NCI-H2107 treated with DMSO at 0.1 percent for 48 hours (cell line): ENCODE results near the gene CDH23.

ENCODE experiments used
- DNase-seq: peaks from one replicate; lab custom pipeline; 2025; ENCODE audit not compliant: unreplicated experiment; lab: John Stamatoyannopoulos, UW

The CDH23 gene

GRCh38 chr10:71419002-71419540 is 22.4 kb downstream of the CDH23 start:
- DNase-seq, result no peak

- DNase-seq, result no peak
Observed at GRCh38 chr10:71419750-71420149, 23.0 kb downstream of the CDH23 start.

GRCh38 chr10:71421075-71421434 is 24.3 kb downstream of the CDH23 start:
- DNase-seq, result no peak

GRCh38 chr10:71423250-71423649 is 26.5 kb downstream of the CDH23 start:
- no peak for DNase-seq

GRCh38 chr10:71423901-71424300 is 27.2 kb downstream of the CDH23 start:
- DNase-seq, result no peak

- no peak for DNase-seq
Observed at GRCh38 chr10:71424496-71425194, 27.9 kb downstream of the CDH23 start.

GRCh38 chr10:71426058-71426605 is 29.4 kb downstream of the CDH23 start:
- no peak for DNase-seq

- no peak for DNase-seq
Observed at GRCh38 chr10:71427246-71427645, 30.5 kb downstream of the CDH23 start.

- no peak for DNase-seq
Observed at GRCh38 chr10:71429304-71429703, 32.6 kb downstream of the CDH23 start.

GRCh38 chr10:71429929-71430328 is 33.2 kb downstream of the CDH23 start:
- DNase-seq, result no peak

- no peak for DNase-seq
Observed at GRCh38 chr10:71431239-71432100, 34.8 kb downstream of the CDH23 start.

- DNase-seq, result no peak
Observed at GRCh38 chr10:71432101-71432905, 35.6 kb downstream of the CDH23 start.

- DNase-seq, result no peak
Observed at GRCh38 chr10:71432956-71433767, 36.4 kb downstream of the CDH23 start.

- DNase-seq, result no peak
Observed at GRCh38 chr10:71433768-71434744, 37.3 kb downstream of the CDH23 start.

GRCh38 chr10:71434760-71435394 is 38.2 kb downstream of the CDH23 start:
- DNase-seq, result no peak

GRCh38 chr10:71435571-71436267 is 39.0 kb downstream of the CDH23 start:
- DNase-seq, result no peak

GRCh38 chr10:71436268-71437125 is 39.8 kb downstream of the CDH23 start:
- no peak for DNase-seq
